T1000 (cell line): Measurements from ENCODE around the gene IL1RAPL1.
"Not testable (repeated sequence)": the region's sequence is repeated elsewhere in the genome, so short reads cannot be mapped to it uniquely, and the experiment has no call there.

Experiments used
- DNase-seq: peaks from one replicate; lab custom pipeline; 2025; ENCODE audit warnings: mixed read lengths; lab: John Stamatoyannopoulos, UW

IL1RAPL1 gene

GRCh38 chrX:28628120-28628519 is 40.9 kb downstream of the IL1RAPL1 start:
- no peak for DNase-seq

DNA sequence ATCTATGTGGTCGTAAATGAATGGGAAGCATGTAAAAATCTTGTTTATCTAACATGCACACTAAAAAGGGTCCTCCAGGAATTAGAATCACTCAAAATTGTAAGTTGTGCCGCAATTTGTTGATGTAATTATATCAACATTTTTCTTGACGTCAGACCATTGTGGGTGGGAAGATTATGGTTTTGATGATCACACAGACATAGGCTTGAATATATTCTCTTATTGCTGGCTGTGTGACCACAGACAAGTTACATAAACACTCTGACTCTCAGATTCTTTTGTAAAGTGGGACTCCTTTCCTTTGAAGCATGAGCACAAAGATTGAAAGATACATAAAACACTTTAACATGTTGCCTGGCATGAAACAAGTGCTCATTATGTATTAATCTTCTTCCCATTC is 51.5 kb downstream of the IL1RAPL1 start:
- DNase-seq: no peak

DNA sequence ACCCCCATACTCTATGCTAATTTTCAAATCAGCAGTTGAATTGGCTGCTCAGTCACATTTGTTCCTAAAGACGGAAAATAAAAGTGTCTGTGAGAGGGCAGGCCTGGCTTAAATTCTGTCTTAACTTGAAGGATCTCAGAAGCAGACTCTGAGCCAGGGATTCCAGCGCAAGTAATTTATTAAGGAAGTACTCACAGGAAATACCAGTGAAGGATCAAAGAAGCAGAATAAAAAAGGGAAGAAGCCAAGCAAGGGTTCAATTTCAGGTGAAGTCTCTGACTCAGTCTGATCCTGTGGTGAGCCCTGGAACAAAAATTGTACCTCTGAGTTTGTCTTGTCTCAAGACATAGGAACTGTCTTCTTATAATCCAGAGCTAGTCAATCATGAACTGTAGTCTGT is 52.2 kb downstream of the IL1RAPL1 start:
- DNase-seq: no peak

GRCh38 chrX:28649541-28649940 is 62.3 kb downstream of the IL1RAPL1 start:
- DNase-seq: no peak

DNA sequence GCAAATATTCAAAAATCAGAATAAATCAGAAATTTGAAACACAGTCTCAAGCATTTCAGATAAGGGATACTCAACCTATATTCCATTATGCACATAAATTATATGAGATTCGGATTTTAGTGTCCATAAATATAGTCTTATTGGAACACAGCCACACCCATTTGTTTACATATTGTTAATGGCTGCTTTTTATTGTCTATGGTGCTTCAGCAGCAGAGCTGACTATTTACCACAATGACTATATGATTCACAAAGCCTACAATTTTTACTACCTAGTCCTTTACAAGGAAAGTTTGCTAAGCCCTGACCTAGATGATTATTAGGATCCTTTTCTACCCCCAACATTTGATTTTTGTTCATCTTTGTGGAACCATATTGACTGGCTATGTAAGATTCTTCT is 63.9 kb downstream of the IL1RAPL1 start:
- DNase-seq: no peak

GRCh38 chrX:28659269-28659668 is 72.0 kb downstream of the IL1RAPL1 start:
- no peak for DNase-seq

- no peak for DNase-seq
Measured at GRCh38 chrX:28665778-28666177, 78.5 kb downstream of the IL1RAPL1 start.

DNA sequence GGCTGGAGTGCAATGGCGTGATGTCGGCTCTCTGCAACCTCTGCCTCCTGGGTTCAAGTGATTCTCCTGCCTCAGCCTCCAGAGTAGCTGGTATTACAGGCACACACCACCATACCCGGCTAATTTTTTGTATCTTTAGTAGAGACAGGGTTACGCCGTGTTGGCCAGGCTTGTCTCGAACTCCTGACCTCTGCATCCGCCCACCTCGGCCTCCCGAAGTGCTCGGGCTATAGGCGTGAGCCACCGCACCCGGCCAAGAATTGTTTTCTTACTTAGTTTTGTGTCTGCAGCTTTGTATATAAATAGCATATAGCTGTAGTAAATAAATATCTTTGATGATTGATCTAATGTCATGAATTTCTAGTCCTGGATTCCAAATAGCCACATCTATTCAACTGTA is 81.1 kb downstream of the IL1RAPL1 start:
- DNase-seq: no peak

- no peak for DNase-seq
Measured at GRCh38 chrX:28668957-28669356, 81.7 kb downstream of the IL1RAPL1 start.

DNA sequence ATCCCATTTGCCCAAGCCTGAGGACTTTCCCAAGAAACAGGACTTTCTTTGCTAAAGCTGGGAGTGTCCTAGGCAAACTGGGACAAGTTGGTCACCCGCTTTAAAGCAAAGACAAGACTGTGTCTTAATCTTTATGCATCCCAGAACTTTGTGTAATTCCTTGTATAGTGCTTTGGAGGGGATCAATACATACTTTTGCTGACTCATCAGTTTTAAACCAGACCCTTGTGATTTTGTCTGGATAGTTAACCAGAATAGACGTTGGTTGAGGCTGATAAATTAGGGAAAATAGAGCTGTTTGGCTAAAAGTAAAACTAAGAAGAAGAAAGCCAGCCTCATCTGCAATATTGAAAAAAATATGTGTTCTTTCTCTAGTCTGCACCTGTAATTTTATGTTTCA is 82.8 kb downstream of the IL1RAPL1 start:
- DNase-seq: no peak

GRCh38 chrX:28675173-28675572 is 87.9 kb downstream of the IL1RAPL1 start:
- no peak for DNase-seq

- no peak for DNase-seq
Measured at GRCh38 chrX:28693101-28693500, 105.9 kb downstream of the IL1RAPL1 start.

- DNase-seq: no peak
Measured at GRCh38 chrX:28697732-28698131, 110.5 kb downstream of the IL1RAPL1 start.

DNA sequence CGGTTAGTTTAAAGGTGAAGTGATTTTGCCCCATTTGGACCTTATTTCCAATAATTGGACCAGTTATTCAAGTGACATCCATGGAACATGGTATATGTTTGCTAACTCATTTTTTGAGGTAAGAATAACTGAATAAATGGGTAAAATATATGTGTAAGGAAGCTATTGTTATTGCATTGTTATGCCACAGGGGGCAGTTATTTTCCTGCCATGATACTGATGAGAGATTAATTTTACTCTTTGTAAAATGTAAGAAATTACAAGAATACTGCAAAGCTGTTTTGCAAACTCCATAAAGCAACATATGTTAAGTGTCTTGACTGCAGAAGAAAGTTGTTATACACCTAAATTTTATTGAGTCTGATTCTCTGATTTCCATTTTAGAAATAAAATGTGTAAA is 114.0 kb downstream of the IL1RAPL1 start:
- no peak for DNase-seq

DNA sequence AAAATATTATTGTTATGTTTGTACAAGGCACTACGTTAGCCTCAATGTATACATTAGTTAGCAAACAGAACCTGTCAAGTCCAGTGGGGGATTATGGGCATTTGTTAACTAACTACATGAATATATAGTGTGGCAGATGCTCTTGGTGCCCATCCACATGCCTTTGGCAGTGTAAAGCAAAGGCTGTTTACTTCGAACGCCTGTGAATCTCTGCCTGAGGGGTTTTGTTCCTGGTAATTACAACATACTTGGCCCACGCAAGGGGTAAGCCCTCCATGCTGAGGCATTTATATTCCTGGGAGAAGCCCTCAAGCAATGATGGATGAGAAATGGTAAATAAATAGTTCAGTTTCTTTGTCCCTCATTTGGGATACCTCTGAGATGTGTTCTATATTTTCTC is 119.7 kb downstream of the IL1RAPL1 start:
- no peak for DNase-seq

DNA sequence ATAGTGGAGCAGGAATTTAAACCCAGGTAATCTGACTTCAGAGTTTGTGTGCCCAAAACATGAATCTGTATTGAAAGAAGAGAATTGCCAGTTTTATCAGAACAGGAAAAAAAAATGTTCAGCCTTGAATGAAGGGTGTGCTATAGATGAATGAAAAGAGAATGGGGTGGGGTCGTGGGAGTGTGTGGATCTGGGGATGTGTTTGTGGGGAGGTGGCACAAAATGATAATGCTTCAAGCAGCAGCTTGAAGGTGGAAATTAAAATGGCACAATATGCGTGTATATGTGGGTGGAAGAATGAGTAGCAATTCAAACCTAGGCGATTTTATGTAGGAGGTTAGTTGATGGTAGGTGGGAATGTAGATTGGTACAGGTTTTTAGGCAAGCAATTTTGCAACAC is 122.2 kb downstream of the IL1RAPL1 start:
- no peak for DNase-seq

DNA sequence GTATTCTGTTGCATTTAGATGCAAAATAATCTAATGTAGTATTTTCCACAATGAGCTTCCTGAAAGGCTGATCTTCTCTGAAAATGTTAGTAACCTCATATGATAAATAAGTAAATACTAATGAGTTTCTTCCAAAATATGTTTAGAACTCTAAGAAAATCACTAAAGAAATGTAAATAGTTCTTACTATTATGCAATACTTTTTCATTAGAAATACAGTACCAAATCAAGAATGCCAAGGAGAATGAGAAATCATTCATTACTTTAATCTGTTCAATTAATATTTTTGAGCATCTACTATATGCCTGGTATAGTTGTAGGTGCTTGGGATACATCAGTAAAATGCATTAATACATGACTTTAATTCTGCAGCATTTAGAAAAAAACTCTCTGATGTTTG is 130.6 kb downstream of the IL1RAPL1 start:
- no peak for DNase-seq

- no peak for DNase-seq
Measured at GRCh38 chrX:28718450-28718849, 131.2 kb downstream of the IL1RAPL1 start.

DNA sequence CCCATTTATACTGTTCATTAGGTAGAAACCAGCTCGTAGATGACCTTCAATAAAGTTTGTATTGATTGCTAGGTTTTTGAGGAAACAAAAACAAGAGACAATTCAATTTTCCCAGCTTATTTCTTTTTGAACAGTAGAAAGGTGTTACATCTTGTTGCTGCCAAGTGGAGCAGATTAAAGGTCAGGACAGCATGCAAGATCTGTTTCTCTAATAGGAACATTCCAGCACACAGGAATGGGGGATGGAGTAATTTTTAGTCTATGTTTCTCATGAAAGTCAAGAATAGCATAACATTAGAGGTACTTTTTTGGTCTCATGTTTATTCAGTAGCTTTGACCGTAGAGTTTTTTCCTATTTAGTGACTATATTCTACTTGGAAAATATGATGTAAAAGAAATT is 132.4 kb downstream of the IL1RAPL1 start:
- DNase-seq: no peak

DNA sequence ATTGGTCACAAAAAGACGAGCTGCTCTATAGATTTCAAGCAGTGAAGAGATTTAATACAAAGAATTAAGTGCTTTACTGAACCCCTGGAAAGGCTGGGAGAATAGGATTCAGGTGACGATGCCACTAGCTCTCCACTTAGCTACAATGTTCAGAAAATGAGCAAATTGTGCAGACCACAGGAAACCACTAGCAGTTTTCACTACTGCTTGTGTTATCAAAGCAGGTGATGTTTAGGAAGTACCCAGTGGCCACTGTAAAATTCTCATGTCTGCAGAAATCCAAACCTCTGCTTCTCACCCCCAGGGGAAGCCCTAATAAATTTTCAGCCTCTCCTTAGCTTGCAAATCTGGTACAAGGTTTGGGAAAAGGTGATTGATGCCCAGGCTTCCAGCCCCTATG is 165.1 kb downstream of the IL1RAPL1 start:
- DNase-seq: no peak

- no peak for DNase-seq
Measured at GRCh38 chrX:28756175-28756574, 168.9 kb downstream of the IL1RAPL1 start.

DNA sequence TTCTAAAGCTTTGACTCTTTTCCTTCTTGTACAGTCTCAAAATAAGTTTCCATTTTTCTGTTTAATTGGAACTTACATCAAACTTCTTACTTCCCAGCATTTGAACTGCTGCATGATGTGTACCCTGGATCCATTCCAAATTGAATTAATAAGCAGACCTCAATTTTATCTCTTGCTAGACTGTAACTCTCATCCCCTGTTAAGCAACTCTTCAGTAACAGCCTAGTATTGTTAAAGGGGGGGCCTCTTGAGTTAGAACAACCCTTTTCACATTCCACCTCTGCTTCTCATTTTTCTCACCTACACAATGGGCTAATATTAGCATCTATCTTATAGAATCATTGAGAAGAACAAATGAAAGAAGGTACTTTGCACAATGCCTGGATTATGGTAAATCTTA is 169.4 kb downstream of the IL1RAPL1 start:
- no peak for DNase-seq

GRCh38 chrX:28757290-28757689 is 170.0 kb downstream of the IL1RAPL1 start:
- DNase-seq: no peak

DNA sequence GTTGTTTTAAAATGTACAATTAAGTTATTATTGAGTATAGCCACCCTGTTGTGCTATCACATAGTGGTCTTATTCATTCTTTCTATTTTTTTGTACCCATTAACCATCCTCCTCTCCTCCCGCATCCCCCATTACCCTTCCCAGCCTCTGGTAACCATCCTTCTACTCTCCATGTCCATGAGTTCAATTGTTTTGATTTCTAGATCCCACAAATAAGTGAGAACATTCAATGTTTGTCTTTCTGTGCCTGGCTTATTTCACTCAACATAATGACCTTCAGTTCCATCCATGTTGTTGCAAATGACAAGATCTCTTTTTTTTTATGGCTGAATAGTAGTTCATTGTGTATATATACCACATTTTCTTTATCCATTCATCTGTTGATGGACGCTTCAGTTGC is 179.3 kb downstream of the IL1RAPL1 start:
- not testable (repeated sequence) for DNase-seq

DNA sequence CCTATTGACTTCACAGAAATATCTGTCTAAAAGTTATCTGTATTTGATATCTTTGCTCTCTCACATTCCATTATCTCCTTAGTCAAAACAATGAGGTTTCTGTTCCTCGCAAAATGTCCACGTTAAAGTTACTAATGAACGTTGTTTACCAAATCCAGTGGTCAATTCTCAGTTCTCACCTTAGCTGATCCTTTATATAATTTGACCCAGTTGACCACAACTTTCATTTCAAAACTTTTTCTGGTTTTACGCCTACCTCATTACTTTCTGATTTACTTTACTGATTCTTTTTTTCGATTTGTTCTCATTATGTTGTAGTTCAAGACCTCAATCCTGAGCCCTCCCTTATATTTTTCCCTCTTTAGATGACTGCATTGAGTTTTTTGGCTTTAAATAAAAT is 186.6 kb downstream of the IL1RAPL1 start:
- DNase-seq: no peak
